Measurements from ENCODE around the gene TRAM2. TPM values are rescaled to one million over a fixed set of nuclear protein-coding genes. Genes with fewer than 3 reads are reported as not detected.
A peak's percentile ranks its signal among the peaks of the same experiment; 100 is the strongest.

TRAM2 gene
- total RNA-seq, 4 donors from 2014 or later, result 13.3 to 23.8 (median 18.5) TPM

DNA sequence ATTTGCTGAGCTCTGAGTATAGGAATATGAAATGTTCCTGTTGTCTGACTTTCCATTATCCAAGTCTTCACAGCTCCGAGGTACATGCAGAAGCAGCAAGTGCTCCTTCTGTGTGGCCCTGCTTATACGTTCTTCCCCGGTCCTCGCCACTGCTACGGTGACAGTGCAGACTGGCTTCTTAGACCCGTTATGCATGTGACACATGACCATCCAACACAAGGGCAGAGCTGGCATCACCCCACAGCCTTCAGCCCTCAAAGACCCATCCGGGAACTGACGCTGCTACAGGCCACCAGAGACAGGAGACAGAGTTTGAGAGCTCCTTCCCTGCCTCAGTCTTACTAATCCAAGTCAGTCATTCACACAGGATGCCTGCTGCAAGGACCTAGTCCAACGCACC is 70.4 kb downstream of the TRAM2 start:
- Histone ChIP-seq H3K27me3 (no peaks in the 10 kb centered on the region), H3K27ac (replicated peaks in 1 of 4) (peak overlapping the region in 2 of 4 donors; percentile 61 to 80), H3K4me3 (no peak overlapping the region), H3K36me3 (peaks cover 16 to 69% (median 62%) of the 10 kb centered on the region in 4 donors), H3K4me1 (peaks cover 51 to 61% (median 56%) of the 10 kb centered on the region in 4 donors), H3K9me3 (no peaks in the 10 kb centered on the region)
- intact Hi-C loops (cut with DNase I), result loop anchor here (10.0 kb wide), 1 partner anchor 158 kb away; no protein-coding TSS in a partner anchor
- DNase-seq (ENCODE audit: extremely low spot score), result no peak
- TF ChIP-seq POLR2AphosphoS5 (IDR thresholded peaks at IDR 0.05), result no peak
- TF ChIP-seq, protein P1, sequence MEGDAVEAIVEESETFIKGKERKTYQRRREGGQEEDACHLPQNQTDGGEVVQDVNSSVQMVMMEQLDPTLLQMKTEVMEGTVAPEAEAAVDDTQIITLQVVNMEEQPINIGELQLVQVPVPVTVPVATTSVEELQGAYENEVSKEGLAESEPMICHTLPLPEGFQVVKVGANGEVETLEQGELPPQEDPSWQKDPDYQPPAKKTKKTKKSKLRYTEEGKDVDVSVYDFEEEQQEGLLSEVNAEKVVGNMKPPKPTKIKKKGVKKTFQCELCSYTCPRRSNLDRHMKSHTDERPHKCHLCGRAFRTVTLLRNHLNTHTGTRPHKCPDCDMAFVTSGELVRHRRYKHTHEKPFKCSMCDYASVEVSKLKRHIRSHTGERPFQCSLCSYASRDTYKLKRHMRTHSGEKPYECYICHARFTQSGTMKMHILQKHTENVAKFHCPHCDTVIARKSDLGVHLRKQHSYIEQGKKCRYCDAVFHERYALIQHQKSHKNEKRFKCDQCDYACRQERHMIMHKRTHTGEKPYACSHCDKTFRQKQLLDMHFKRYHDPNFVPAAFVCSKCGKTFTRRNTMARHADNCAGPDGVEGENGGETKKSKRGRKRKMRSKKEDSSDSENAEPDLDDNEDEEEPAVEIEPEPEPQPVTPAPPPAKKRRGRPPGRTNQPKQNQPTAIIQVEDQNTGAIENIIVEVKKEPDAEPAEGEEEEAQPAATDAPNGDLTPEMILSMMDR (IDR thresholded peaks at IDR 0.05), result no peak
- TF ChIP-seq EP300 (IDR thresholded peaks at IDR 0.05), result no peak
- WGBS, result 77% methylated on average over 7 of the region's 9 CpGs

DNA sequence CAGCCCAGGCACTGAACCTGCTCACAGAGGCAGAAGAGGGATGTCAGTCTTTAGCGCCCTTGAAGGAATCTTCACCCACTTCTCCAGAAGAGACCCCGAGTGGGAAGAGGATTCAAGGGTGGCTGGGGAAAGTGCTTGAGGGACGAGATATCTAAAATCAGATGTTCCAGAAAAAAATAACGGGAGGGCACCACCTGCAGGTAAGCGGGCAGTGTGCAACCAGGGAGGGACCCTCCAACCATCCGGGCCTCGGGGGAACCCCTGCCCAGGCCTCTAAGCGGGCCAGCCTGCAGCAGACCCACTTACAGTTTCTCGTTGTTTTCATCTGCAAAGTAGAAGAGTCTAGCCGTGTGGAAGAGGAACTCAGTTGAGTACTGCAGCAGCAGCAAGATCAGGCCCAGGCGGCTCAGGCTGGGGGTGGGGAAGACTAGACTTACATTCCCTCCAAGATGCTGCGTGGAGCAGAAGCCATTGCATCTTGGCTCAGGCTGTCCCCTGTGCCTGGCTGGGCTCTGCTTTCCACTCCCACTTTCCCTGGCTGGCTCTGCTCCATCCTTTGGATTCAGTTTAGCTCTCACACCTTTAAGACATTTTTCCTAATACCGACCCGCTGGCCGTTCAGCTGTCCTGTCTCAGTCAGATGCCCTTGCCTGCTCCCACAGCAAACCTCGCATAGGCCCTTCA is 71.0 kb downstream of the TRAM2 start:
- DNase-seq (ENCODE audit: extremely low spot score), result no peak
- Histone ChIP-seq H3K4me1 (peaks cover 45 to 55% (median 50%) of the 10 kb centered on the region in 4 donors), H3K27ac (replicated peaks in 1 of 4) (peak overlapping the region in 3 of 4 donors; percentile 61 to 80 (median 65)), H3K27me3 (no peaks in the 10 kb centered on the region), H3K36me3 (peaks cover 16 to 69% (median 62%) of the 10 kb centered on the region in 4 donors), H3K4me3 (no peak overlapping the region), H3K9me3 (no peaks in the 10 kb centered on the region)
- TF ChIP-seq, protein P1 (IDR thresholded peaks at IDR 0.05), result no peak
- TF ChIP-seq POLR2A (IDR thresholded peaks at IDR 0.05; ENCODE audit: low read depth) (no peak), POLR2AphosphoS5 (IDR thresholded peaks at IDR 0.05) (no peak), EP300 (IDR thresholded peaks at IDR 0.05) (no peak)
- 72% methylated on average over 16 of the region's 16 CpGs for WGBS
- intact Hi-C loops (cut with DNase I), result loop anchor here (2.0 to 10.0 kb wide), 2 partner anchors 77 to 159 kb away; no protein-coding TSS in a partner anchor

DNA sequence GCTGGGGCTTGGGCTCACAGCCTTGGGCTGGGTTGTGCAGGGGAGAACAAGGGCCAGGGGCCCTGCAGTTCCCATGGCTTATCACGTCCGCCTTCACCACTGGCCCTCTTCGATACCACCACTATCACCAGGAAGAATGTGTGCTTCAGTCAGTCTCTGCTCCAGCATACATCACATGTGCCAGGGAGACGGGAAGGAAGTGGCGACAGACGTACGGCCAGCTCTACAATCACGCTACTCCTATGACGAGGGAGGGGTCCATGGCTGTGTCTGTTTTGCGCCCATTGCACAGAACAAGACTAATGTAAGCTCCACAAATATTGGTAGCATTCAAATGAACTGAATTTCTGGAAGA is 72.1 kb downstream of the TRAM2 start:
- Histone ChIP-seq H3K27ac (replicated peaks in 1 of 4) (peak overlapping the region; percentile 61 to 80 (median 68)), H3K4me3 (no peak overlapping the region), H3K9me3 (no peaks in the 10 kb centered on the region), H3K4me1 (peaks cover 49 to 59% (median 55%) of the 10 kb centered on the region in 4 donors), H3K27me3 (no peaks in the 10 kb centered on the region), H3K36me3 (peaks cover 15 to 65% (median 58%) of the 10 kb centered on the region in 4 donors)
- intact Hi-C loops (cut with DNase I), result loop anchor here (2.0 to 10.0 kb wide), 2 partner anchors 76 to 160 kb away; no protein-coding TSS in a partner anchor
- 59% methylated on average over 7 of the region's 10 CpGs for whole genome bisulfite sequencing
- DNase-seq (ENCODE audit: extremely low spot score), result no peak
- TF ChIP-seq EP300 (IDR thresholded peaks at IDR 0.05) (no peak), POLR2AphosphoS5 (IDR thresholded peaks at IDR 0.05) (no peak), POLR2A (IDR thresholded peaks at IDR 0.05; ENCODE audit: low read depth) (no peak)
- TF ChIP-seq, protein P1 (IDR thresholded peaks at IDR 0.05), result no peak

DNA sequence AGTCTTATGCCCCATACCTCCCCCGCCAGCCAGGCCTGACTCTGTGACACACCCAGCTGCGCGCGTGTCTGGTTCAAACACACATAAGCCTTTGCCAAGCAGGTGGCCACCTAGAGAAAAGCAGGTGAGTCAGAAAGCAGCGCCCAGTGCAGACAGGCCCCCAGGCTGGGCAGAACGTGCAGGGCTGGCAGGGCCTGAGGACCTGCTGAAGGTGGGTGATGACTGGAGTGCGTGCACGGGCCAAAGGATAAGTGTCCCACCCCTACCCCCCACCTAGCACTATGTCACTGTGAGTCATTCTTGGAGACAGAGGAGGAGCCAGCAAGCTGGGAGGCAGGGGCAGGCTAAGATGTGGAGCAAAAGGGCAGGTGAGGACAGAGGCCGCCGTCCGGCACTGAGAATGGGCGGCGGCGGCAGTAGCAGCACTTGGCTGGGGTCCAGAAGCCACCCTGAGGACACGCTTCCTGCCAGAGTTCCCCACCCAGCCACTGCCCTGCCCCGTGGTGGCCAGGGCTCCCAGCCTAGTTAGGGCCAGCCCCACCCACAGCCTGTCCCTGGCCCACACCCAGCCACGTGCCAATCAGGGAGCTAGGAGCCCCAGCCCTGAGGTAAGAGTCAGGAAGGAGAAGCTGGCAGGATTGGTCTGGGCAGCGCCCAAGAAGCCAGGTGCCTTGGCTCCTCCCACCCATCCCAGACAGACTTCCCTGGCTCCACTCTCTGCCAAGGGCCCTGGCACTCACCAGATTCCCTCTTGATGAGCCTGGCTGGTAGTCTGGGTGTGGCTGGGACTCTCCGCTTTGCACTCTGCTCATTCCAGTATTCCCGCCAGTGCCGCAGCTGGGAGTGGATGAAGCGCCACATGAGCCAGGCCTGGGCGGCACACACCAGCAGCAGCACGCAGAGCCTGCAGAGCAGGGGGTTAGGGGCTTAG is 72.7 kb downstream of the TRAM2 start:
- H3K27ac ChIP-seq (replicated peaks in 1 of 4), result peak overlapping the region; percentile 61 to 80 (median 68)
- no peaks in the 10 kb centered on the region for H3K27me3 ChIP-seq
- intact Hi-C loops (cut with DNase I), result loop anchor here (2.0 to 10.0 kb wide), 2 partner anchors 75 to 161 kb away; no protein-coding TSS in a partner anchor
- H3K36me3 ChIP-seq, result peaks cover 9 to 60% (median 52%) of the 10 kb centered on the region in 4 donors
- H3K4me3 ChIP-seq, result no peak overlapping the region
- no peak for TF ChIP-seq EP300 (IDR thresholded peaks at IDR 0.05)
- peak; percentile 46 to 49 for TF ChIP-seq POLR2AphosphoS5 (IDR thresholded peaks at IDR 0.05)
- H3K9me3 ChIP-seq, result no peaks in the 10 kb centered on the region
- no peak for DNase-seq (ENCODE audit: extremely low spot score)
- H3K4me1 ChIP-seq, result peaks cover 52 to 65% (median 58%) of the 10 kb centered on the region in 4 donors
- WGBS, result 48% methylated on average over 10 of the region's 24 CpGs
